A549 treated with CORT108297 at 1 μM for 4 hours (cell line): ENCODE data around the gene OSBP. TPM values are rescaled to one million over a fixed set of nuclear protein-coding genes. Genes with fewer than 3 reads are reported as not detected.

ENCODE experiments used
- total RNA-seq: library from RNA; stranded (reverse); fragments of 200-300 nt; extraction: Qiagen RNA extraction; gene quantifications from 5 replicates; pipeline ENCODE4 v1.2.3, GENCODE V29; 2022

The OSBP gene, protein sequence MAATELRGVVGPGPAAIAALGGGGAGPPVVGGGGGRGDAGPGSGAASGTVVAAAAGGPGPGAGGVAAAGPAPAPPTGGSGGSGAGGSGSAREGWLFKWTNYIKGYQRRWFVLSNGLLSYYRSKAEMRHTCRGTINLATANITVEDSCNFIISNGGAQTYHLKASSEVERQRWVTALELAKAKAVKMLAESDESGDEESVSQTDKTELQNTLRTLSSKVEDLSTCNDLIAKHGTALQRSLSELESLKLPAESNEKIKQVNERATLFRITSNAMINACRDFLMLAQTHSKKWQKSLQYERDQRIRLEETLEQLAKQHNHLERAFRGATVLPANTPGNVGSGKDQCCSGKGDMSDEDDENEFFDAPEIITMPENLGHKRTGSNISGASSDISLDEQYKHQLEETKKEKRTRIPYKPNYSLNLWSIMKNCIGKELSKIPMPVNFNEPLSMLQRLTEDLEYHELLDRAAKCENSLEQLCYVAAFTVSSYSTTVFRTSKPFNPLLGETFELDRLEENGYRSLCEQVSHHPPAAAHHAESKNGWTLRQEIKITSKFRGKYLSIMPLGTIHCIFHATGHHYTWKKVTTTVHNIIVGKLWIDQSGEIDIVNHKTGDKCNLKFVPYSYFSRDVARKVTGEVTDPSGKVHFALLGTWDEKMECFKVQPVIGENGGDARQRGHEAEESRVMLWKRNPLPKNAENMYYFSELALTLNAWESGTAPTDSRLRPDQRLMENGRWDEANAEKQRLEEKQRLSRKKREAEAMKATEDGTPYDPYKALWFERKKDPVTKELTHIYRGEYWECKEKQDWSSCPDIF
- total RNA-seq: 25.1 to 29.9 TPM (median 27.1 TPM) in 5 replicates

DNA sequence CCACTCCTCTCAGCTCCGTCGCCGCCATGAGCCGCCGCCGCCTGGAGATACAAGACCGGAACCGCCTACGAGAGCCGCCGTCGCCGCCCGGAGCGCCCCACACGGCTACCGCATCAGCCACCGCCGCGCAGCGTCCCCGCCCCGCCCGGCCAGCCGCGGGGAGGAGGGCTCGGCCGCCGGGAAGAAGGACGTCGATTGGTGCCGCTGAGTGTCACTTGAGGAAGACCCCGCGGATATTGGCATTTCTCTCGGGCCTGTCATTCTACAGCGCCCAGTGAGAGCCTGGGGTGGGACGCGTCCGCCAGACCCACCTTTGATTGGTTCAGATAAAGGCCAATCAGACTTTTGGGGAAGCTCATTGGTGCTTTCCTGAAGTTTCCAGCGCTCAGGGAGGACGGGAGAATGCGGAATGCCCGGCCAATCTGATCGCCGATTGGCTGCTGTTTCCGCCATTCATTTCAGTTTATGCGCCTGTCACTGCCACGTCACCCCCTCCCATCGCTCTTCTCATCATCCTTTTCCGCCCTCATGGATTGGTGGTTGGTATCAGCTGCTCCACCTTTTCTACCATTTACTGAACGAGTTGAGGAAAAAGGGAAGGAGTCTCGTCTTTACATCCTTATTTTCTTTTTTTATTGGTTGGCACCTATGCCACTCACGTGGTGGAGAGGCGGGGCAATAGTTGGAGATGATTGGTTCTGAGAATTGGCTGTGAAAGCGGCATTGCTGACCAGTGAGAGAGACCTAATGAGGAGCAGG is at the start of gene OSBP:
TSS of gene OSBP (minus strand) at position 138 of the 759 bp plus-strand sequence. CDS start at position 28, 110 bp downstream.

Other genes with a start within 250 kb of the OSBP start
- gene OR5A2, start 189.4 kb downstream of the OSBP start, total RNA-seq: not detected in 5 replicates
- gene OR5A1, start 179.3 kb downstream of the OSBP start, total RNA-seq: not detected in 5 replicates
- not detected in 5 replicates for gene OR4D6, start 158.8 kb downstream of the OSBP start, total RNA-seq
- not detected in 5 replicates for gene OR4D10, start 142.5 kb downstream of the OSBP start, total RNA-seq
- not detected in 5 replicates for gene OR4D11, start 112.2 kb downstream of the OSBP start, total RNA-seq
- gene OR4D9, start 104.2 kb downstream of the OSBP start, total RNA-seq: not detected in 5 replicates
- 40.0 to 47.9 TPM (median 46.0 TPM) in 5 replicates for gene PATL1, start 53.3 kb upstream of the OSBP start, total RNA-seq
- not detected in 5 replicates for gene OR10V1, start 98.1 kb upstream of the OSBP start, total RNA-seq
- gene STX3, start 139.6 kb upstream of the OSBP start, total RNA-seq: 21.8 to 27.4 TPM (median 25.8 TPM) in 5 replicates
- 64.2 to 65.4 TPM (median 64.9 TPM) in 5 replicates for gene MRPL16, start 195.0 kb upstream of the OSBP start, total RNA-seq
- not detected in 5 replicates for gene CBLIF, start 229.7 kb upstream of the OSBP start, total RNA-seq